Osteoblast (primary cell): ENCODE data around the gene PHYKPL. TPM values are rescaled to one million over a fixed set of nuclear protein-coding genes. Genes with fewer than 3 reads are reported as not detected.

Experiments
- DNase-seq: peaks from one replicate; pipeline ENCODE4 v3.0.0; 2011; ENCODE audit warnings: low spot score, mixed read lengths; ENCODE audit not compliant: insufficient read length; ENCODE audit errors: missing footprints
- H2AFZ ChIP-seq: 2 replicates; pipeline ENCODE4 v1.6.0; 2011; ENCODE audit warnings: mild to moderate bottlenecking, low read length
- H3K27ac ChIP-seq: 2 replicates; pipeline ENCODE4 v1.5.1; 2011; ENCODE audit warnings: mild to moderate bottlenecking, low read depth, low read length, moderate library complexity
- H3K27me3 ChIP-seq: 2 replicates; pipeline ENCODE4 v1.6.0; 2012; ENCODE audit warnings: mild to moderate bottlenecking, control low read depth, inconsistent platforms, low read length, moderate library complexity; ENCODE audit not compliant: insufficient read depth
- H3K36me3 ChIP-seq: 2 replicates; pipeline ENCODE4 v1.5.1; 2011; ENCODE audit warnings: mild to moderate bottlenecking, low read length, control low read depth, moderate library complexity; ENCODE audit not compliant: insufficient read depth
- H3K4me1 ChIP-seq: 2 replicates; pipeline ENCODE4 v1.5.1; 2011; ENCODE audit warnings: mild to moderate bottlenecking, low read length, control low read depth, moderate library complexity; ENCODE audit not compliant: insufficient read depth
- H3K4me2 ChIP-seq: 2 replicates; pipeline ENCODE4 v1.6.0; 2011; ENCODE audit warnings: mild to moderate bottlenecking, low read length; ENCODE audit not compliant: insufficient read depth
- H3K4me3 ChIP-seq: fragments of 200-600 bp; sonication (generic); 3 replicates; pipeline ENCODE4 v1.5.1; 2012; ENCODE audit warnings: mild to moderate bottlenecking, low read length, inconsistent platforms; ENCODE audit not compliant: insufficient read depth
- H3K79me2 ChIP-seq: 2 replicates; pipeline ENCODE4 v1.6.0; 2012; ENCODE audit warnings: mild to moderate bottlenecking, low read length, control low read depth, inconsistent platforms; ENCODE audit not compliant: insufficient read depth
- H3K9me3 ChIP-seq: 2 replicates; pipeline ENCODE4 v1.5.1; 2011; ENCODE audit warnings: low read depth, low read length, control low read depth
- H4K20me1 ChIP-seq: 2 replicates; pipeline ENCODE4 v1.6.0; 2012; ENCODE audit warnings: mild to moderate bottlenecking, low read length, control low read depth; ENCODE audit not compliant: insufficient read depth
- total RNA-seq: library from RNA; depleted of rRNA; stranded (reverse); fragments of >200 nt; gene quantifications from 2 replicates; pipeline ENCODE4 v1.2.3, GENCODE V29; 2012
- TF ChIP-seq, protein P1 (sequence below): IDR thresholded peaks from 2 replicates; pipeline ENCODE4 v1.5.1; 2011; ENCODE audit warnings: mild to moderate bottlenecking, low read depth, low read length, moderate library complexity; ENCODE audit errors: extremely low read depth

Gene PHYKPL
- total RNA-seq, 1 donor = 35.1 TPM

GRCh38 chr5:178192787-178193186 lies 39.8 kb downstream of the PHYKPL start:
- no peaks in the 10 kb centered on the region for H3K9me3 ChIP-seq
- no peaks in the 10 kb centered on the region for H3K79me2 ChIP-seq
- no peaks in the 10 kb centered on the region for H3K36me3 ChIP-seq
- H3K27ac ChIP-seq = no peak overlapping the region
- H3K27me3 ChIP-seq = peaks cover 18% of the 10 kb centered on the region
- H3K4me3 ChIP-seq = no peak overlapping the region
- DNase-seq = no peak
- H3K4me2 ChIP-seq = no peak overlapping the region
- H2AFZ ChIP-seq = no peak overlapping the region
- TF ChIP-seq, protein P1, sequence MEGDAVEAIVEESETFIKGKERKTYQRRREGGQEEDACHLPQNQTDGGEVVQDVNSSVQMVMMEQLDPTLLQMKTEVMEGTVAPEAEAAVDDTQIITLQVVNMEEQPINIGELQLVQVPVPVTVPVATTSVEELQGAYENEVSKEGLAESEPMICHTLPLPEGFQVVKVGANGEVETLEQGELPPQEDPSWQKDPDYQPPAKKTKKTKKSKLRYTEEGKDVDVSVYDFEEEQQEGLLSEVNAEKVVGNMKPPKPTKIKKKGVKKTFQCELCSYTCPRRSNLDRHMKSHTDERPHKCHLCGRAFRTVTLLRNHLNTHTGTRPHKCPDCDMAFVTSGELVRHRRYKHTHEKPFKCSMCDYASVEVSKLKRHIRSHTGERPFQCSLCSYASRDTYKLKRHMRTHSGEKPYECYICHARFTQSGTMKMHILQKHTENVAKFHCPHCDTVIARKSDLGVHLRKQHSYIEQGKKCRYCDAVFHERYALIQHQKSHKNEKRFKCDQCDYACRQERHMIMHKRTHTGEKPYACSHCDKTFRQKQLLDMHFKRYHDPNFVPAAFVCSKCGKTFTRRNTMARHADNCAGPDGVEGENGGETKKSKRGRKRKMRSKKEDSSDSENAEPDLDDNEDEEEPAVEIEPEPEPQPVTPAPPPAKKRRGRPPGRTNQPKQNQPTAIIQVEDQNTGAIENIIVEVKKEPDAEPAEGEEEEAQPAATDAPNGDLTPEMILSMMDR = no peak
- H4K20me1 ChIP-seq = no peaks in the 10 kb centered on the region
- H3K4me1 ChIP-seq = peaks cover 2% of the 10 kb centered on the region

GRCh38 chr5:178192244-178192643 lies 40.4 kb downstream of the PHYKPL start:
- H2AFZ ChIP-seq = no peak overlapping the region
- no peaks in the 10 kb centered on the region for H3K79me2 ChIP-seq
- TF ChIP-seq, protein P1 = no peak
- H4K20me1 ChIP-seq = no peaks in the 10 kb centered on the region
- peaks cover 18% of the 10 kb centered on the region for H3K27me3 ChIP-seq
- H3K4me3 ChIP-seq = no peak overlapping the region
- peaks cover 2% of the 10 kb centered on the region for H3K4me1 ChIP-seq
- H3K4me2 ChIP-seq = no peak overlapping the region
- no peak overlapping the region for H3K27ac ChIP-seq
- H3K36me3 ChIP-seq = no peaks in the 10 kb centered on the region
- DNase-seq = no peak
- no peaks in the 10 kb centered on the region for H3K9me3 ChIP-seq

- Histone ChIP-seq H3K27me3 (peaks cover 18% of the 10 kb centered on the region), H4K20me1 (no peaks in the 10 kb centered on the region), H3K27ac (no peak overlapping the region), H3K4me3 (no peak overlapping the region), H3K9me3 (no peaks in the 10 kb centered on the region), H2AFZ (no peak overlapping the region), H3K79me2 (no peaks in the 10 kb centered on the region), H3K36me3 (no peaks in the 10 kb centered on the region), H3K4me1 (peaks cover 2% of the 10 kb centered on the region), H3K4me2 (no peak overlapping the region)
- no peak for DNase-seq
- TF ChIP-seq, protein P1 = no peak
Measured at GRCh38 chr5:178191661-178192060, 40.9 kb downstream of the PHYKPL start.

DNA sequence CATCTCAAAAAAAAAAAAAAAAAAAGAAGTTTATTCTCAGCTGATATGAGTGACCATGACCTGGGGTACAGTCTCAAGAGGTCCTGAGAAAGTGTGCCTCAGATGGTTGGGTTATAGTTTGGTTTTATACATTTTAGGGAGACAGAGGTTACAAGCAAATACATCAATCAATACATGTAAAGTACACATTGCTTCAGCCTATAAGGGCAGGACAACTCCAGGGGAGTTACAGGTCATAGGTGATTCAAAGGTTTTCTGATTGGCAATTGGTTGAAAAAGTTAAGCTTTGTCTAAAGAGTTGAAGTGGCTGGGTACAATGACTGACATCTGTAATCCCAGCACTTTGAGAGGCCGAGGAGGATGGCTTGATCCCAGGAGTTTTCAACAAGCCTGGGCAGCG lies 43.2 kb downstream of the PHYKPL start:
- Histone ChIP-seq H2AFZ (no peak overlapping the region), H4K20me1 (no peaks in the 10 kb centered on the region), H3K36me3 (no peaks in the 10 kb centered on the region), H3K27ac (no peak overlapping the region), H3K4me2 (no peak overlapping the region), H3K9me3 (no peaks in the 10 kb centered on the region), H3K79me2 (no peaks in the 10 kb centered on the region), H3K4me3 (no peak overlapping the region), H3K27me3 (peaks cover 10% of the 10 kb centered on the region), H3K4me1 (peaks cover 2% of the 10 kb centered on the region)
- no peak for DNase-seq
- TF ChIP-seq, protein P1 = no peak
